ENCODE data around the gene KRTAP5-2. TPM values are rescaled to one million over a fixed set of nuclear protein-coding genes. Genes with fewer than 3 reads are reported as not detected.

The KRTAP5-2 gene
- total RNA-seq, 1 donor from 2014 or later = not detected

DNA sequence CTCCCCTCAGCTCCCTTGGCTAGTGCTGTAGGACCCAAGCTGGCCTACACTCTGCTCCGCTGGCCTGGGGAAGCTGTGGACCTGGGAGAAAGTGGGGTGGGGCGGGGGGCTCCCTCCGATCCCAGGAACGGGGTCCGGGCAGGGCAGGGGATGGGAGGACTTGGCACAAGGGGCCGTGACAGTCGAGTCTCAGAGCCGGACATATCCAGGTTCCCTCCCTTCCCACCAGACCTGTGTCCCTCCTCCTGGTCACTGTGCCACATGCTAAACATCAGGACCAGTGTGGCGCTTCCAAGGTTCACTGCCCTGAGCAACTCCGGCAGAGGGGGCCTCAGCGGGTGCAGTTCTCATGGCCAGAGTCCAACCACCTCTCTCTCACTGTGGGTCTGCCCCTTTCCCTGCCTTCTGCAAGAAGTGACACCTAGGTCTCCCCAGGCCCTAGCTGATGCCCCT, 28.1 kb downstream of the KRTAP5-2 start:
- Histone ChIP-seq H3K4me3 (no peak overlapping the region), H3K27me3 (no peaks in the 10 kb centered on the region), H3K9me3 (no peaks in the 10 kb centered on the region), H3K4me1 (peaks cover 15% of the 10 kb centered on the region), H3K27ac (no peak overlapping the region), H3K36me3 (no peaks in the 10 kb centered on the region)
- intact Hi-C loops (cut with DNase I) = no loop called here
- TF ChIP-seq, protein P1, sequence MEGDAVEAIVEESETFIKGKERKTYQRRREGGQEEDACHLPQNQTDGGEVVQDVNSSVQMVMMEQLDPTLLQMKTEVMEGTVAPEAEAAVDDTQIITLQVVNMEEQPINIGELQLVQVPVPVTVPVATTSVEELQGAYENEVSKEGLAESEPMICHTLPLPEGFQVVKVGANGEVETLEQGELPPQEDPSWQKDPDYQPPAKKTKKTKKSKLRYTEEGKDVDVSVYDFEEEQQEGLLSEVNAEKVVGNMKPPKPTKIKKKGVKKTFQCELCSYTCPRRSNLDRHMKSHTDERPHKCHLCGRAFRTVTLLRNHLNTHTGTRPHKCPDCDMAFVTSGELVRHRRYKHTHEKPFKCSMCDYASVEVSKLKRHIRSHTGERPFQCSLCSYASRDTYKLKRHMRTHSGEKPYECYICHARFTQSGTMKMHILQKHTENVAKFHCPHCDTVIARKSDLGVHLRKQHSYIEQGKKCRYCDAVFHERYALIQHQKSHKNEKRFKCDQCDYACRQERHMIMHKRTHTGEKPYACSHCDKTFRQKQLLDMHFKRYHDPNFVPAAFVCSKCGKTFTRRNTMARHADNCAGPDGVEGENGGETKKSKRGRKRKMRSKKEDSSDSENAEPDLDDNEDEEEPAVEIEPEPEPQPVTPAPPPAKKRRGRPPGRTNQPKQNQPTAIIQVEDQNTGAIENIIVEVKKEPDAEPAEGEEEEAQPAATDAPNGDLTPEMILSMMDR (IDR thresholded peaks at IDR 0.05) = no peak
- ATAC-seq (no peak), DNase-seq (no peak)

DNA sequence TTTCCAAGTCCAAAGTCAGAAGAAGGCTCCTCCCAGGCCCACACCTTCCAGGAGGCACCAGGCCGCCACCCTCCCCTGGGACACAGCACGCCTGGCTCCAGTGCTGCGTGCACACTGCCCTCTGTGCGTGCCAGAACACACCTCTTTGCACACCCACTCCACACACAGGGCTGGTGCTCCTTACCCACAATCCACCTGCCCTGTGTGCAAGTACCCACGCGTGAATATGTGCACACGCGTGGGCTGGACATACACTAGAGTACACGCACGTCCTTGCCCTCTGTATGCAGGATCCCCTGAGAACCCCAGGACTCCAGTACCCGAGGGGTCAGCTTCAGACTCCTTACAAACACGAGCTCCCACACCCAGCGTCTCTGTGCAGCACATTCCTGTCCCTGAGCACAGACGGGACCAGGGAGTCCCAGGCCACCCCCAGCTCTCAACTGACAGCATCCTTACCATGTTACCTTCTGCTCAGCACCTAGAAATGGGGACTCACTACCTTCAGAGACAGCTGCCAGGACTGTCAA, 28.8 kb downstream of the KRTAP5-2 start:
- DNase-seq (peak; percentile 44), ATAC-seq (no peak)
- H3K9me3 ChIP-seq = no peaks in the 10 kb centered on the region
- intact Hi-C loops (cut with DNase I) = no loop called here
- H3K4me1 ChIP-seq = peaks cover 13% of the 10 kb centered on the region
- TF ChIP-seq, protein P1 (IDR thresholded peaks at IDR 0.05) = no peak
- no peak overlapping the region for H3K27ac ChIP-seq
- no peaks in the 10 kb centered on the region for H3K36me3 ChIP-seq
- H3K4me3 ChIP-seq = no peak overlapping the region
- no peaks in the 10 kb centered on the region for H3K27me3 ChIP-seq

DNA sequence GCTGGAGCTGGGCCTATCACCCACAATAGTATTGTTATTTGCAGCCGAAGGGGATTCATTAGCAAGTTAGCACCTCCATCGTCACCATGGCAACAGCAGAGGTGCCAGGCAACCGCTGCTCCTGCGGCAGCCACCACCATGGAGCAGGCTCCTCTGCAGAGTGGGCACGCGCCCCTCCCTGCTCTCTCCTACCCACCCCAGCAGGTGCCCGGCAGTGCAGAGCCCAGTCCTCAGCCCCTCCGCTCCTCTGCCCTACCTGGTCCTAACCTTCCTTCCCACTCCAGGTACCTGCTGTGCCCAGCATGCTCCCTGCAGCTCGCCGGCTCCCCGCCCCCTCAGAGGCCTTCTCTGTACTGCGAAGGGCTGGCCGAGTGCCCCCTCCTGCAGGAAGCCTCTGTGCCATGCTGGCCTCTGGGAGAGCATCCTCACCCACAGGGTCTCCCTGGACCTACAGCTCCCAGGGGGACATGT, 29.6 kb downstream of the KRTAP5-2 start:
- intact Hi-C loops (cut with DNase I) = no loop called here
- no peak overlapping the region for H3K4me3 ChIP-seq
- DNase-seq (peak; percentile 63), ATAC-seq (no peak)
- TF ChIP-seq, protein P1 (IDR thresholded peaks at IDR 0.05) = no peak
- H3K27me3 ChIP-seq = no peaks in the 10 kb centered on the region
- H3K27ac ChIP-seq = no peak overlapping the region
- no peaks in the 10 kb centered on the region for H3K36me3 ChIP-seq
- no peaks in the 10 kb centered on the region for H3K9me3 ChIP-seq
- peaks cover 5% of the 10 kb centered on the region for H3K4me1 ChIP-seq

DNA sequence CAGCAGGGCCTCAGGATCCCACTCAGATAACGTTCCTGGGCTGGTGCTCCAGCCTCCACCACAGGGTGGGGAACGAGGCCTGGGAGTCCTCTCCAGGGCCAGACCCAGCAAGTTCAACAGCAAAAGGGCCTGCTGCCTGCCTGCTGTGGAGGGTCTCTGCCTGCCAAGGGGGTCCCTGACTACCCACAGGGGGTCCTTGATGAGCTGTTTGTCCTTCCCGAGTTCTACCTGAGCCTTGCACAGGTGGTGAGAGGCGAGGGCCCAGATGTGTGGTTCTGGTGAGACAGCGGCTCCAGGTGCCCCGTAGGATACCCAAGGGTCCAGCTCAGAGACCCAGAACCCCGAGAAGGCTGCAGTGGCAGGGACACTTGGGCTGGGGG, 30.4 kb downstream of the KRTAP5-2 start:
- no peaks in the 10 kb centered on the region for H3K9me3 ChIP-seq
- H3K27me3 ChIP-seq = no peaks in the 10 kb centered on the region
- intact Hi-C loops (cut with DNase I) = no loop called here
- H3K4me3 ChIP-seq = no peak overlapping the region
- TF ChIP-seq, protein P1 (IDR thresholded peaks at IDR 0.05) = no peak
- H3K27ac ChIP-seq = no peak overlapping the region
- no peaks in the 10 kb centered on the region for H3K4me1 ChIP-seq
- ATAC-seq (no peak), DNase-seq (no peak)
- H3K36me3 ChIP-seq = no peaks in the 10 kb centered on the region

DNA sequence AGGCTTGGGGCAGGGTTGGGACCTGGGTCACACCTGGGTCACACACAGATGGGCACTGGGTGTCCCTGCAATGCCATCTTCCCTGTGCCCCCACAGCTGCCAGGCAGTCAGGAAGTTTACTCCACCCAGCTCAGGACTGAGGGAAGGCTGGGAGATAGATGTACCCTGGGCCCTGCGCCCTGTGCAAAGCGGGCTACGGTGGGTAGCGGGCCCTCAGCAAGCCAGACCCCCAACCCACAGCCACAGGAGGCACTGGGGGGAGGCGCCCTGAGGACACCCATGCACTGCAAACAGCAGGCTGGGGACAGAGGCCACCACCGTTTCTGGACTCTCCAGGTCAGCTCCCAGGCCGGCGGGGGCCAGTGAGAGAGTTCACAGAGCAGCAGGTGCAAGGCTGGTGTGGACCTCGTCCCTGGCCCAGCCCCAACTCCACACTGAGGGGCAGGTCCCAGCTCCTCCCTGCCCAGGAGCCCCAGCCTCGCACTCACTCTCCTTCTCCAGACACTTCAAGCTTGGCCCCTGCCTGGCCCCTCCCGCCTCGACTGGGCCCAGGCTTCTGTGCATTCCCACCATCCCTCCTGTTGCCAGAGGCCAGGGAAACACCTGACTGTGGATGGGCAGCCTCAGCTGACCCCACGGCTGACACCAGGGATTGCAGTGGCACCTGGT, 30.9 kb downstream of the KRTAP5-2 start:
- intact Hi-C loops (cut with DNase I) = no loop called here
- no peak for ATAC-seq
- no peak for DNase-seq
- Histone ChIP-seq H3K27ac (no peak overlapping the region), H3K4me1 (no peaks in the 10 kb centered on the region), H3K27me3 (no peaks in the 10 kb centered on the region), H3K9me3 (no peaks in the 10 kb centered on the region), H3K4me3 (no peak overlapping the region), H3K36me3 (no peaks in the 10 kb centered on the region)
- TF ChIP-seq, protein P1 (IDR thresholded peaks at IDR 0.05) = no peak

Data from upper lobe of right lung (tissue), 1 donor.